Pancreas (tissue), 8 donors: ENCODE measurements around the gene SLC15A1. TPM values are rescaled to one million over a fixed set of nuclear protein-coding genes. Genes with fewer than 3 reads are reported as not detected.

Experiments used
- polyA plus RNA-seq, 2 donors: library from polyadenylated mRNA; stranded (reverse); fragments of 200-250 nt; gene quantifications; one replicate each; pipeline ENCODE4 v1.2.3, GENCODE V29; 2013
- total RNA-seq, 6 donors: library from RNA; stranded (reverse); fragmentation: NEBNext Ultra II Directional in 4 of 6; extraction: Animal tissue kit (Norgen Biotek cat#: 25700) in 4 of 6; gene quantifications; one replicate each; pipeline versions ENCODE4 v1.2.1 to v1.2.4, GENCODE V29; 2021 to 2023
- donor health status: healthy with polysubstance abuse.
- donor health status: DM: no; HTN: no; CAD: no; lungs with moderate emphysema.
- donor health status: DM: no; HTN: no; CAD: no.
- donor health status: Bipolar disorder and iron deficiency.
- donor health status: DM: yes; HTN: yes; CAD: no.
- donor health status: DM: no; HTN: no; CAD: no.
- donor health status: DM: no; HTN: no; CAD: no.
- donor health status: DM: yes; HTN: yes; CAD: no.

Gene SLC15A1
- total and polyA plus RNA-seq, 8 donors: 4.6 to 16.7 (median 6.6) TPM

Other genes with a start within 250 kb of the SLC15A1 start
- 10 to 100 TPM; 28.4 to 55.7 (median 39.1) TPM for gene STK24, start 175.6 kb downstream of the SLC15A1 start, total RNA-seq
- 10 to 100 TPM; 15.5 to 32.5 TPM for gene STK24, start 175.6 kb downstream of the SLC15A1 start, polyA plus RNA-seq
- 10 to 100 TPM; 14.2 to 26.3 (median 17.8) TPM for gene DOCK9, start 225.4 kb upstream of the SLC15A1 start, total RNA-seq
- gene DOCK9, start 225.4 kb upstream of the SLC15A1 start, polyA plus RNA-seq: 10 to 100 TPM in 1 of 2 donors, 1 to 10 TPM in 1; 7.5 to 15.5 TPM